HEK293 (cell line): ENCODE measurements around the gene PGAM5.
"Not testable (repeated sequence)": the region's sequence is repeated elsewhere in the genome, so short reads cannot be mapped to it uniquely, and the experiment has no call there.

Experiments used
- CTCF ChIA-PET: fragments of 350-600 bp; formaldehyde crosslinking; extraction: SDS; loops from one replicate; lab custom pipeline; 2021; ENCODE audit warnings: antibody characterized with exemption; lab: Yijun Ruan, JAX
- POLR2A ChIA-PET: fragments of 300-600 bp; formaldehyde crosslinking; extraction: SDS; loops from one replicate; lab custom pipeline; 2020; ENCODE audit warnings: antibody characterized with exemption, inconsistent platforms; lab: Yijun Ruan, JAX
- H3K27ac ChIP-seq: fragments of 200-500 bp; sonication (Bioruptor generic); 2 replicates; pipeline ENCODE4 v1.5.1; 2014; ENCODE audit warnings: low read depth, low read length, control low read depth, inconsistent platforms; ENCODE audit errors: extremely low read depth
- H3K36me3 ChIP-seq, 2 experiments: fragments of 200-500 bp in 1 of 2; sonication (Bioruptor generic) in 1 of 2; 1 replicate in 1 of 2; 2 replicates in 1 of 2; pipeline ENCODE4 v1.5.1; 2014 to 2017; ENCODE audit warnings: inconsistent platforms in 2 of 2, low read length in 2 of 2; ENCODE audit not compliant: control insufficient read depth in 2 of 2, insufficient read depth in 1 of 2
- H3K4me1 ChIP-seq: fragments of 200-500 bp; sonication (Bioruptor generic); 2 replicates; pipeline ENCODE4 v1.5.1; 2014; ENCODE audit warnings: mild to moderate bottlenecking, low read length, inconsistent platforms; ENCODE audit not compliant: control insufficient read depth, insufficient read depth
- H3K4me3 ChIP-seq: 2 replicates; pipeline ENCODE4 v1.5.1; 2011; ENCODE audit warnings: low read depth, mild to moderate bottlenecking, control low read depth, low read length, moderate library complexity
- H3K9me3 ChIP-seq: fragments of 200-500 bp; sonication (Bioruptor generic); 2 replicates; pipeline ENCODE4 v1.5.1; 2014; ENCODE audit warnings: low read depth, low read length, inconsistent platforms; ENCODE audit not compliant: control insufficient read depth, insufficient read depth
- EGR2 ChIP-seq: fragments of 450-650 bp; formaldehyde crosslinking; IDR thresholded peaks from 2 replicates; pipeline ENCODE4 v1.5.1; 2016; ENCODE audit warnings: low read depth, missing biosample characterization, missing genetic modification characterization
- KLF10 ChIP-seq: fragments of 450-650 bp; IDR thresholded peaks from 2 replicates; pipeline ENCODE4 v1.5.1; 2018; ENCODE audit warnings: missing biosample characterization, mild to moderate bottlenecking, missing genetic modification characterization
- KLF9 ChIP-seq: fragments of 450-650 bp; formaldehyde crosslinking; IDR thresholded peaks from 2 replicates; pipeline ENCODE4 v1.5.1; 2016; ENCODE audit warnings: missing biosample characterization, missing genetic modification characterization, low read depth
- MZF1 ChIP-seq: fragments of 450-650 bp; formaldehyde crosslinking; IDR thresholded peaks from 2 replicates; pipeline ENCODE4 v1.5.1; 2017; ENCODE audit warnings: missing biosample characterization, missing genetic modification characterization, borderline replicate concordance
- OSR2 ChIP-seq: fragments of 450-650 bp; formaldehyde crosslinking; IDR thresholded peaks from 2 replicates; pipeline ENCODE4 v1.5.1; 2016; ENCODE audit warnings: missing biosample characterization, missing genetic modification characterization
- PBX3 ChIP-seq: sonication (generic); formaldehyde crosslinking; IDR thresholded peaks from 2 replicates; pipeline ENCODE4 v1.8.1; 2022; ENCODE audit warnings: mild to moderate bottlenecking, moderate library complexity, missing genetic modification reagents
- PRDM1 ChIP-seq: fragments of 450-650 bp; formaldehyde crosslinking; IDR thresholded peaks from 2 replicates; pipeline ENCODE4; 2016; ENCODE audit warnings: missing biosample characterization, missing genetic modification characterization
- SALL2 ChIP-seq: fragments of 450-650 bp; formaldehyde crosslinking; IDR thresholded peaks from 2 replicates; pipeline ENCODE4 v1.5.0; 2017; ENCODE audit warnings: missing biosample characterization, mild to moderate bottlenecking, missing genetic modification characterization, borderline replicate concordance
- SETDB1 ChIP-seq: IDR thresholded peaks from one replicate; pipeline ENCODE4 v1.6.1; 2017; ENCODE audit warnings: mild to moderate bottlenecking, low read length, moderate library complexity, mixed read lengths; ENCODE audit not compliant: insufficient read length
- SP2 ChIP-seq: fragments of 450-650 bp; formaldehyde crosslinking; IDR thresholded peaks from 2 replicates; pipeline ENCODE4 v1.5.1; 2016; ENCODE audit warnings: missing biosample characterization, missing genetic modification characterization
- ZBTB44 ChIP-seq: fragments of 450-650 bp; IDR thresholded peaks from 2 replicates; pipeline ENCODE4 v1.5.1; 2018; ENCODE audit warnings: missing biosample characterization, mild to moderate bottlenecking, missing genetic modification characterization
- ZBTB48 ChIP-seq: fragments of 450-650 bp; formaldehyde crosslinking; IDR thresholded peaks from 2 replicates; pipeline ENCODE4 v1.5.1; 2016; ENCODE audit warnings: missing biosample characterization, missing genetic modification characterization
- ZBTB8A ChIP-seq: fragments of 450-650 bp; formaldehyde crosslinking; IDR thresholded peaks from 2 replicates; pipeline ENCODE4 v1.5.1; 2016; ENCODE audit warnings: missing biosample characterization, missing genetic modification characterization
- ZEB2 ChIP-seq: fragments of 450-650 bp; formaldehyde crosslinking; IDR thresholded peaks from 2 replicates; pipeline ENCODE4 v1.5.1; 2016; ENCODE audit warnings: missing biosample characterization, missing genetic modification characterization
- ZIC2 ChIP-seq: fragments of 450-650 bp; formaldehyde crosslinking; IDR thresholded peaks from 2 replicates; pipeline ENCODE4 v1.5.1; 2016; ENCODE audit warnings: missing biosample characterization, missing genetic modification characterization
- ZNF132 ChIP-seq: fragments of 450-650 bp; formaldehyde crosslinking; IDR thresholded peaks from 2 replicates; pipeline ENCODE4 v1.5.1; 2017; ENCODE audit warnings: missing biosample characterization, missing genetic modification characterization, borderline replicate concordance
- ZNF211 ChIP-seq: fragments of 450-650 bp; formaldehyde crosslinking; IDR thresholded peaks from 2 replicates; pipeline ENCODE4 v1.5.1; 2016; ENCODE audit warnings: low read depth, missing biosample characterization, missing genetic modification characterization
- ZNF433 ChIP-seq: fragments of 450-650 bp; formaldehyde crosslinking; IDR thresholded peaks from 2 replicates; pipeline ENCODE4 v1.5.1; 2016; ENCODE audit warnings: missing biosample characterization, missing genetic modification characterization, low read depth
- ZNF48 ChIP-seq: fragments of 450-650 bp; formaldehyde crosslinking; IDR thresholded peaks from 2 replicates; pipeline ENCODE4 v1.5.1; 2016; ENCODE audit warnings: missing biosample characterization, missing genetic modification characterization
- ZNF664 ChIP-seq: fragments of 450-650 bp; formaldehyde crosslinking; IDR thresholded peaks from 2 replicates; pipeline ENCODE4 v1.5.1; 2016; ENCODE audit warnings: missing biosample characterization, missing genetic modification characterization
- ZNF677 ChIP-seq: fragments of 450-650 bp; IDR thresholded peaks from 2 replicates; pipeline ENCODE4 v1.5.0; 2018; ENCODE audit warnings: missing biosample characterization, mild to moderate bottlenecking, missing genetic modification characterization, moderate library complexity
- ZNF768 ChIP-seq: fragments of 450-650 bp; formaldehyde crosslinking; IDR thresholded peaks from 2 replicates; pipeline ENCODE4 v1.5.1; 2018; ENCODE audit warnings: missing biosample characterization, mild to moderate bottlenecking, missing genetic modification characterization
- TF ChIP-seq, protein P1 (sequence below): fragments of 450-650 bp; formaldehyde crosslinking; optimal IDR thresholded peaks from 2 replicates; pipeline ENCODE3; 2016; ENCODE audit warnings: missing biosample characterization, mild to moderate bottlenecking, missing genetic modification characterization

The PGAM5 gene

GRCh38 chr12:132687211-132688164 is 23.2 kb upstream of the PGAM5 start, which contains the start of the genes POLE and PXMP2 (continued):
- peak; percentile 52; the same call in 1 of the 2 replicates for TF ChIP-seq ZEB2 (tag by site-specific recombination)
- TF ChIP-seq ZBTB44 (tag by site-specific recombination): peak; percentile 72; the same call in 1 of the 2 replicates
- TF ChIP-seq OSR2: no peak; the same call in 1 of the 2 replicates
- TF ChIP-seq MZF1 (tag by site-specific recombination): no peak
- TF ChIP-seq EGR2 (tag by site-specific recombination): peak; percentile 57
- TF ChIP-seq ZNF677 (tag by site-specific recombination): no peak
- TF ChIP-seq ZNF211 (tag by site-specific recombination): no peak
- TF ChIP-seq SETDB1: no peak
- no peak for TF ChIP-seq ZNF132 (tag by site-specific recombination)
- TF ChIP-seq SALL2 (tag by site-specific recombination): no peak
- no peak for TF ChIP-seq ZNF48
- TF ChIP-seq KLF10 (tag by site-specific recombination): peak; percentile 100
- peak; percentile 74 for TF ChIP-seq ZBTB8A (tag by site-specific recombination)

DNA sequence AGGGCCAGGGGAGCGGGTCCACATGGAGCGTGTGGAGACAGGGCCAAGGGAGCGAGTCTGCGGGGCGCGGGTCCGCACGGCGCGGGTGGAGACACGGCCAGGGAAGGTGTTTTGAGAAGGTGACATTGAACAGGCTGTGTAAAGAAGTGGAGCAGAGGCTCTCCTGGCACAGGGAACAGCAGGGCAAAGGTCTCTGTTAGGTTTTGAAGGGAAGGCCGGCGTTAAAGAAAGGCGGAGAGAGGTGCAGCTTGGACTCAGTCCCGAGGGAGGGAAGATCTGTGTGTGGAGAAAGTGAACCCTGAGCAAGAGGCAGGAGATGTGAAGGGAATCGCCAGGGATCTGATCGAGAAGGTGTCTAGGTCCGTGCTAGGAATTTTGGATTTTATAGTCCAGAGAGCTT is 21.4 kb upstream of the PGAM5 start:
- Histone ChIP-seq H3K9me3 (no peaks in the 10 kb centered on the region), H3K36me3 (peaks cover 14 to 33% of the 10 kb centered on the region in 2 experiments; a peak in 2 of 3 replicates), H3K4me3 (0 out of 2 replicates have a peak overlapping the region, but pooled peaks have one; percentile 1), H3K4me1 (0 out of 2 replicates have a peak, but pooled peaks cover 3% of the 10 kb centered on the region), H3K27ac (peak overlapping the region; percentile 17; the same call in 1 of the 2 replicates)
- TF ChIP-seq SP2 (tag by site-specific recombination) (peak; percentile 17; the same call in 1 of the 2 replicates), PBX3 (no peak), ZNF664 (tag by site-specific recombination) (no peak), ZBTB48 (peak; percentile 80), PRDM1 (peak; percentile 65)
- TF ChIP-seq, protein P1, sequence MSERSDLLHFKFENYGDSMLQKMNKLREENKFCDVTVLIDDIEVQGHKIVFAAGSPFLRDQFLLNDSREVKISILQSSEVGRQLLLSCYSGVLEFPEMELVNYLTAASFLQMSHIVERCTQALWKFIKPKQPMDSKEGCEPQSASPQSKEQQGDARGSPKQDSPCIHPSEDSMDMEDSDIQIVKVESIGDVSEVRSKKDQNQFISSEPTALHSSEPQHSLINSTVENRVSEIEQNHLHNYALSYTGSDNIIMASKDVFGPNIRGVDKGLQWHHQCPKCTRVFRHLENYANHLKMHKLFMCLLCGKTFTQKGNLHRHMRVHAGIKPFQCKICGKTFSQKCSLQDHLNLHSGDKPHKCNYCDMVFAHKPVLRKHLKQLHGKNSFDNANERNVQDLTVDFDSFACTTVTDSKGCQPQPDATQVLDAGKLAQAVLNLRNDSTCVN (tag by site-specific recombination): peak; percentile 14
- CTCF ChIA-PET: no interaction called here
- POLR2A ChIA-PET: no interaction called here

DNA sequence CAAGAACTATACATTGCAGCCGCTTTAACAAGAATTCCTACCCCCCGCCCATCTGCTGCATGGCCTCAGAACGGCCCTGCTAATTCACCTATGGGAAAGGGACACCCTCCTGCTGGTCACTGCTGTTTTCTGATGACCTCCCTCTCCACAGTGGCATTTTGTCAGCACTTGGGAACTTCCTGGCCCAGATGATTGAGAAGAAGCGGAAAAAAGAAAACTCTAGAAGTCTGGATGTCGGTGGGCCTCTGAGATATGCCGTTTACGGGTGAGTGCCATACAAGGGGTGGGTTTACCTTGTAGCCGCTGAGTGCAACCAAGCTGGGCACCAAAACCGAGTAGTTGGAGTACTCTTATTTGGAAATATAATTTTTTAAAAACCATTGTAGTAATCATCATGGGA is 20.5 kb upstream of the PGAM5 start:
- CTCF ChIA-PET: no interaction called here
- no peak overlapping the region for H3K4me3 ChIP-seq
- 0 out of 2 replicates have a peak, but pooled peaks cover 3% of the 10 kb centered on the region for H3K4me1 ChIP-seq
- no peaks in the 10 kb centered on the region for H3K9me3 ChIP-seq
- TF ChIP-seq KLF9 (tag by site-specific recombination) (no peak), ZIC2 (peak; percentile 38; the same call in 1 of the 2 replicates), ZNF768 (tag by site-specific recombination) (no peak), ZNF433 (tag by site-specific recombination) (no peak)
- peaks cover 14 to 37% of the 10 kb centered on the region in 2 experiments; a peak in 2 of 3 replicates for H3K36me3 ChIP-seq
- POLR2A ChIA-PET: no interaction called here
- H3K27ac ChIP-seq: no peak overlapping the region

GRCh38 chr12:132692030-132692429 is 18.6 kb upstream of the PGAM5 start:
- H3K9me3 ChIP-seq, POLR2A ChIA-PET, H3K27ac ChIP-seq, H3K4me3 ChIP-seq, H3K4me1 ChIP-seq: not testable (repeated sequence)
- CTCF ChIA-PET: interaction anchor here (0.7 kb wide), 1 partner anchor 70 kb away, joined by 4 read pairs; no protein-coding TSS in a partner anchor
- H3K36me3 ChIP-seq: peaks cover 20 to 49% of the 10 kb centered on the region in 2 experiments; a peak in 2 of 3 replicates
